Lung (tissue), 12 donors: ENCODE results near the gene INO80C. TPM values are rescaled to one million over a fixed set of nuclear protein-coding genes. Genes with fewer than 3 reads are reported as not detected.

Source experiments
- ATAC-seq: fragments of 200-7000 bp; cut with Tn5 transposase; one replicate; pipeline ENCODE4 v1.9.1; 2020; ENCODE audit warnings: moderate number of reproducible peaks; ENCODE audit not compliant: insufficient read depth, low FRiP score
- DNase-seq, 3 donors: peaks; one replicate each; pipeline ENCODE4 v3.0.0-alpha.2; 2013 to 2017
- H3K27ac ChIP-seq, 2 donors: one replicate each; pipeline ENCODE4 v1.5.1; 2013; ENCODE audit warnings: mild to moderate bottlenecking in 2 of 2, moderate library complexity in 2 of 2, control low read depth in 1 of 2, inconsistent platforms in 1 of 2, low read depth in 1 of 2, low read length in 1 of 2
- H3K27me3 ChIP-seq, 3 donors: one replicate each; pipeline ENCODE4 v1.5.1; 2013; ENCODE audit warnings: low read length in 2 of 3; ENCODE audit not compliant: control insufficient read depth in 3 of 3, insufficient read depth in 3 of 3
- H3K36me3 ChIP-seq, 4 donors: one replicate each; pipeline ENCODE4 v1.5.1; 2013; ENCODE audit warnings: low read length in 4 of 4, mild to moderate bottlenecking in 1 of 4, moderate library complexity in 1 of 4; ENCODE audit not compliant: control insufficient read depth in 4 of 4, insufficient read depth in 4 of 4
- H3K4me1 ChIP-seq, 5 donors: one replicate each; pipeline ENCODE4 v1.5.1; 2013; ENCODE audit warnings: low read length in 5 of 5, mild to moderate bottlenecking in 2 of 5, moderate library complexity in 1 of 5; ENCODE audit not compliant: control insufficient read depth in 5 of 5, insufficient read depth in 5 of 5
- H3K4me3 ChIP-seq: one replicate; pipeline ENCODE4 v1.5.1; 2013; ENCODE audit warnings: mild to moderate bottlenecking, control low read depth, moderate library complexity
- H3K9ac ChIP-seq, 2 donors: one replicate each; pipeline ENCODE4 v1.5.1; 2013; ENCODE audit warnings: low read length in 2 of 2, control low read depth in 1 of 2; ENCODE audit not compliant: insufficient read depth in 1 of 2
- H3K9me3 ChIP-seq, 4 donors: one replicate each; pipeline ENCODE4 v1.5.1; 2013; ENCODE audit warnings: low read length in 3 of 4, mild to moderate bottlenecking in 1 of 4, moderate library complexity in 1 of 4; ENCODE audit not compliant: control insufficient read depth in 4 of 4, insufficient read depth in 3 of 4
- WGBS, 2 donors: extraction: QIAGEN DNeasy Blood & Tissue Kit; methylation state at CpG; one replicate each; pipeline ENCODE4 v1.1.7; 2013; 5-methylcytosine and 5-hydroxymethylcytosine counted together
- polyA plus RNA-seq, 2 donors: library from polyadenylated mRNA; stranded (reverse); fragments of 200-250 nt; gene quantifications; one replicate each; pipeline ENCODE4 v1.2.1, GENCODE V29; 2013
- total RNA-seq, 2 donors: library from RNA; depleted of rRNA in 1 of 2; stranded (reverse); fragments of >200 nt in 1 of 2; gene quantifications; one replicate each; pipeline ENCODE4 v1.2.1, GENCODE V29; 2014 to 2021
- TF ChIP-seq, protein P1 (sequence below): IDR thresholded peaks from 2 replicates; pipeline ENCODE4 v1.5.1; 2012; ENCODE audit warnings: mild to moderate bottlenecking; ENCODE audit errors: control extremely low read depth, extremely low read depth
- donor health status: control.
- donor health status: control.
- donor health status: Bipolar disorder and iron deficiency.
- donor health status: healthy.
- donor health status: DM: yes; HTN: yes; CAD: no.

Gene INO80C
- total and polyA plus RNA-seq, 4 donors, result 26.7 to 35.6 (median 31.5) TPM

- Histone ChIP-seq H3K4me1 (peaks cover 0 to 4% (median 0%) of the 10 kb centered on the region in 5 donors), H3K36me3 (no peaks in the 10 kb centered on the region), H3K9me3 (no peaks in the 10 kb centered on the region), H3K9ac (no peak overlapping the region), H3K4me3 (no peak overlapping the region), H3K27me3 (no peaks in the 10 kb centered on the region), H3K27ac (no peak overlapping the region)
- ATAC-seq (no peak), DNase-seq (no peak)
- TF ChIP-seq, protein P1, sequence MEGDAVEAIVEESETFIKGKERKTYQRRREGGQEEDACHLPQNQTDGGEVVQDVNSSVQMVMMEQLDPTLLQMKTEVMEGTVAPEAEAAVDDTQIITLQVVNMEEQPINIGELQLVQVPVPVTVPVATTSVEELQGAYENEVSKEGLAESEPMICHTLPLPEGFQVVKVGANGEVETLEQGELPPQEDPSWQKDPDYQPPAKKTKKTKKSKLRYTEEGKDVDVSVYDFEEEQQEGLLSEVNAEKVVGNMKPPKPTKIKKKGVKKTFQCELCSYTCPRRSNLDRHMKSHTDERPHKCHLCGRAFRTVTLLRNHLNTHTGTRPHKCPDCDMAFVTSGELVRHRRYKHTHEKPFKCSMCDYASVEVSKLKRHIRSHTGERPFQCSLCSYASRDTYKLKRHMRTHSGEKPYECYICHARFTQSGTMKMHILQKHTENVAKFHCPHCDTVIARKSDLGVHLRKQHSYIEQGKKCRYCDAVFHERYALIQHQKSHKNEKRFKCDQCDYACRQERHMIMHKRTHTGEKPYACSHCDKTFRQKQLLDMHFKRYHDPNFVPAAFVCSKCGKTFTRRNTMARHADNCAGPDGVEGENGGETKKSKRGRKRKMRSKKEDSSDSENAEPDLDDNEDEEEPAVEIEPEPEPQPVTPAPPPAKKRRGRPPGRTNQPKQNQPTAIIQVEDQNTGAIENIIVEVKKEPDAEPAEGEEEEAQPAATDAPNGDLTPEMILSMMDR, result no peak
- WGBS, 2 donors, result 65 to 76% methylated on average over 6 of the region's 6 CpGs
Observed at GRCh38 chr18:35431374-35431741, 66.4 kb downstream of the INO80C start.

GRCh38 chr18:35430721-35431373 is 66.9 kb downstream of the INO80C start:
- TF ChIP-seq, protein P1, result no peak
- DNase-seq, result no peak
- no peak for ATAC-seq
- Histone ChIP-seq H3K27me3 (no peaks in the 10 kb centered on the region), H3K4me1 (peaks cover 0 to 4% (median 0%) of the 10 kb centered on the region in 5 donors), H3K27ac (no peak overlapping the region), H3K9me3 (no peaks in the 10 kb centered on the region), H3K9ac (no peak overlapping the region), H3K36me3 (no peaks in the 10 kb centered on the region), H3K4me3 (no peak overlapping the region)
- WGBS, 2 donors, result 28 to 51% methylated on average over 4 of the region's 4 CpGs

DNA sequence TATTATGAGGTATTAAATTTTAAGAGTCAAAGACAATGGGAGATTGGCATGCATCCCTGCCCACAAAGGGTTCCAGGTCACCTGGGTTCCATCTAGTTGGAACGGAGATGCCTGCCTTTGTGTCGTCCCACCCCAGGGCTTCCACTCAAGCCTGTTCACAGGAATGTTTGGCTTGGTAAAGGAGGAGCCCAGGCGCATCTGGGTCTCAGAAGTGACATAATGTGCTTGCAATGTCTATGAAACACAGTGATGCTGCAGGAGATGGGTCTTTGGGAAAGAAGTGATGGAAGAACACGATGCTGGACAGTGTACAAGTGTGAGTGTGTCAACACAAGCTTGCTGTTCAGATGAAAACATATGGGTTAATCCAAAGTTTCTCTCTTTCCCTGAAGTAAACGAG is 71.0 kb downstream of the INO80C start:
- Histone ChIP-seq H3K4me1 (peaks cover 0 to 3% (median 0%) of the 10 kb centered on the region in 5 donors), H3K36me3 (no peaks in the 10 kb centered on the region), H3K27me3 (no peaks in the 10 kb centered on the region), H3K4me3 (no peak overlapping the region), H3K27ac (no peak overlapping the region), H3K9me3 (no peaks in the 10 kb centered on the region), H3K9ac (no peak overlapping the region)
- 90 to 98% methylated on average over 5 of the region's 5 CpGs for WGBS, 2 donors
- DNase-seq (no peak), ATAC-seq (no peak)
- TF ChIP-seq, protein P1, result no peak

DNA sequence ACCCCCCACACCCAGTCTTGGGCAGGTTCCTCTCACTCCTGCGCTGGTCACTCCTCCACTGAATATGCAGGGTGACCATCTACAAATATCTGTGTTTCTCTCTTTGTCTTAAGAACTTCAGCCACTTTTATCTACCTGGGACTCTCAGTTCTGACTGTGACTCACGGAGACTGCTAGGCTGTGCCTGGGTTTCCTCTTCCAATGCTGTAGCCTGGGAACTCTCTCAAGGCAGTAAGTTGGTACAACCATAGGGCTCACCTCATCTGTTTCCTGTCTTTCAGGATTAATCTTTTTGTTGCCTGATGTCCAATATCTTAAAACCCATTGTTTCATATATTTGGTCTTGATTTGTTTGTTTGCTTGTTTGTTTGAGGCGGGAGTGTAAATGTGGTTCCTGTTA is 73.4 kb downstream of the INO80C start:
- Histone ChIP-seq H3K4me3 (no peak overlapping the region), H3K9ac (no peak overlapping the region), H3K9me3 (no peaks in the 10 kb centered on the region), H3K36me3 (no peaks in the 10 kb centered on the region), H3K27ac (no peak overlapping the region), H3K4me1 (no peaks in the 10 kb centered on the region), H3K27me3 (no peaks in the 10 kb centered on the region)
- ATAC-seq, result no peak
- TF ChIP-seq, protein P1, result no peak
- 94 to 95% methylated on average over 3 of the region's 3 CpGs for WGBS, 2 donors
- DNase-seq, result no peak
